HG02885 (cell line): ENCODE data around the gene KIAA0040.
"Not testable (repeated sequence)": the region's sequence is repeated elsewhere in the genome, so short reads cannot be mapped to it uniquely, and the experiment has no call there.

Experiments used
- ATAC-seq: cut with Tn5 transposase; IDR thresholded peaks from one replicate; pipeline ENCODE4 v1.9.1; 2021; ENCODE audit warnings: mild to moderate bottlenecking; ENCODE audit not compliant: unreplicated experiment, poor library complexity

Gene KIAA0040

GRCh38 chr1:175116210-175116798 lies 76.3 kb downstream of the KIAA0040 start:
- no peak for ATAC-seq

DNA sequence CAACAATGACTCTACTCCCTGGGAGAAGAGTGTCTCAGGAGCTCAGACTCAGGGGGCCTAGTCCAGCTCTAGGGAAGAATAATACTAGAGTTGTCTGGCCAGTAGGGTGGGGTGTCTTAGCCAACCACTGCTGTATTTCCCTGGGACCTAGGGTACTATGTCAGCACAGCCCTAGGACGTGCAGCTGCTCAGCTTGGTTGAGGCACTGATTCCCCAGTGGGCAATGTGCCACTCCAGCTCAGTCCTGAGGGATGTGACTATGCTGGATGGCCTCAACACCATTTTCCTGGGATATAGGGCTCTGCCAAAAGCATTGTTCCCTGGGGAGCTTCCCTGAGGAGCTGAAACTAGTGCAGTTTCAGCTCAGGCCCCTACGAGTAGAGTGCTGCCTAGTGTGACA lies 77.6 kb downstream of the KIAA0040 start:
- no peak for ATAC-seq

GRCh38 chr1:175108331-175108820 lies 84.2 kb downstream of the KIAA0040 start:
- not testable (repeated sequence) for ATAC-seq
